ENCODE data around the gene ADAT1. TPM values are rescaled to one million over a fixed set of nuclear protein-coding genes. Genes with fewer than 3 reads are reported as not detected.

The ADAT1 gene, protein sequence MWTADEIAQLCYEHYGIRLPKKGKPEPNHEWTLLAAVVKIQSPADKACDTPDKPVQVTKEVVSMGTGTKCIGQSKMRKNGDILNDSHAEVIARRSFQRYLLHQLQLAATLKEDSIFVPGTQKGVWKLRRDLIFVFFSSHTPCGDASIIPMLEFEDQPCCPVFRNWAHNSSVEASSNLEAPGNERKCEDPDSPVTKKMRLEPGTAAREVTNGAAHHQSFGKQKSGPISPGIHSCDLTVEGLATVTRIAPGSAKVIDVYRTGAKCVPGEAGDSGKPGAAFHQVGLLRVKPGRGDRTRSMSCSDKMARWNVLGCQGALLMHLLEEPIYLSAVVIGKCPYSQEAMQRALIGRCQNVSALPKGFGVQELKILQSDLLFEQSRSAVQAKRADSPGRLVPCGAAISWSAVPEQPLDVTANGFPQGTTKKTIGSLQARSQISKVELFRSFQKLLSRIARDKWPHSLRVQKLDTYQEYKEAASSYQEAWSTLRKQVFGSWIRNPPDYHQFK
- total RNA-seq (2022) (48.7 and 60.2 TPM in 2 replicates), Bru-seq, nascent RNA (percentile 63 among the genes with signal in this experiment), BruChase-seq, experiment 1, labeled RNA remaining after a 6-hour chase (percentile 76 among the genes with signal in this experiment), BruChase-seq, experiment 2, labeled RNA remaining after a 2-hour chase (percentile 65 among the genes with signal in this experiment)
- long read RNA-seq, transcript ADAT1-201 (11 exons, 1,869 nt): major isoform, 19 of 48 reads
- long read RNA-seq, partial matches to known transcripts: 16 of 48 reads
- long read RNA-seq, other reads (novel, unspliced or antisense): 12 of 48 reads

DNA sequence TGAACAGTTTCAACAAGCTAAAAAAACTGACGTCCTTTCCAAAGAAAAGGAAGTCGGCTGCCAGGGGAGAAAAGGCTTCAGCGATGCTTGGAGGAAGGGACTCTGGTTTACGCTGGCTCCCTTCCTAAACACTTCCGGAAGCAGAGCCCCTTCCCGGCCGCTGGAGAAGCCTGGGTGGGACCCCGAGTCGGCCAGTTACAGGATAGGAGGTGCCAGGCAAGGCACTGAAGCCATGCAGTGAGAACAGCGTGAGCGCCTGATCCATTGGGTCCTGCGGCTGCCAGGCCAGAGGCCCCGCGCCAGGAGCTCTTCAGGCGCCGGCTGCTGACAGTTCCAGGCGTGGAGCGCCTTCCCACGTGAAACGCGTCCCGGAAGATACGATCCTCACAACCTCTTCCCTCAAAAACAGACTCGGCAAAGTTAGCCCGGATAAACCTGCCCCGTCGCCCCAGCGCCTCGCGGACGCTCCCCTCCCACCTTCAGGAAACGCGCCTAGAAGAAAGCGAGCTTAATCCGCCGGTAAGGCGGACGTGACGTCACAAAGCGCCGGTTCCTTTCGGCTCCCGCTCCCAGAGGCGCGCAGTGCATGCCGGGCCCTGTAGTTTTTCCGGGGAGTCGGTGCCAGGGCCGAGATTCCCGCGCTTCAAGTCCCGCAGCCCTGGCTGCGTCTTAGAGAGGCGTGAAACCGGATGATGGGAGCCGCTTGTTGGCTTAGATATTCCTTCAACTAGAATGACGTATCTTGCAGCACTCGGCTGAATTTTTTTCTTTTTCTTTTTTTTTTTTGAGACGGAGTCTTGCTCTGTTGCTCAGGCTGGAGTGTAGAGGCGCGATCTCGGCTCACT, at the start of gene ADAT1:
TSS of gene ADAT1 (minus strand) at position 521 of the 845 bp plus-strand sequence. CDS start 2,482 bp downstream, outside the sequence.
- Mint-ChIP-seq H3K4me1 (ENCODE audit: insufficient read depth, unreplicated experiment) (peaks cover 25% of the 10 kb centered on the region), H3K27ac (ENCODE audit: low read depth, unreplicated experiment) (peak within 1 kb of the TSS; percentile 72), H3K36me3 (ENCODE audit: insufficient read depth, unreplicated experiment) (peaks cover 59% of the 10 kb centered on the region), H3K9me3 (ENCODE audit: unreplicated experiment) (no peaks in the 10 kb centered on the region), H3K27me3 (ENCODE audit: insufficient read depth, unreplicated experiment) (no peaks in the 10 kb centered on the region), H3K4me3 (ENCODE audit: unreplicated experiment) (peak within 1 kb of the TSS; percentile 84)
- ChIA-PET CTCF (interaction anchor here (0.7 to 2.7 kb wide), 9 partner anchors 10 to 608 kb away, joined by 3 to 19 read pairs (median 3); partner anchors contain the start of genes GABARAPL2 and TMEM231), POLR2A (interaction anchor here (0.6 to 3.5 kb wide), 25 partner anchors 9 to 436 kb away, joined by 3 to 76 read pairs (median 5); partner anchors contain the start of genes CFDP1, GABARAPL2, KARS1 and TERF2IP)
- DNase-seq (ENCODE audit: unreplicated experiment): peak; percentile 98
- TSS peak; percentile 76 for BruUV-seq (replicated peaks)
- TF ChIP-seq, protein P1, sequence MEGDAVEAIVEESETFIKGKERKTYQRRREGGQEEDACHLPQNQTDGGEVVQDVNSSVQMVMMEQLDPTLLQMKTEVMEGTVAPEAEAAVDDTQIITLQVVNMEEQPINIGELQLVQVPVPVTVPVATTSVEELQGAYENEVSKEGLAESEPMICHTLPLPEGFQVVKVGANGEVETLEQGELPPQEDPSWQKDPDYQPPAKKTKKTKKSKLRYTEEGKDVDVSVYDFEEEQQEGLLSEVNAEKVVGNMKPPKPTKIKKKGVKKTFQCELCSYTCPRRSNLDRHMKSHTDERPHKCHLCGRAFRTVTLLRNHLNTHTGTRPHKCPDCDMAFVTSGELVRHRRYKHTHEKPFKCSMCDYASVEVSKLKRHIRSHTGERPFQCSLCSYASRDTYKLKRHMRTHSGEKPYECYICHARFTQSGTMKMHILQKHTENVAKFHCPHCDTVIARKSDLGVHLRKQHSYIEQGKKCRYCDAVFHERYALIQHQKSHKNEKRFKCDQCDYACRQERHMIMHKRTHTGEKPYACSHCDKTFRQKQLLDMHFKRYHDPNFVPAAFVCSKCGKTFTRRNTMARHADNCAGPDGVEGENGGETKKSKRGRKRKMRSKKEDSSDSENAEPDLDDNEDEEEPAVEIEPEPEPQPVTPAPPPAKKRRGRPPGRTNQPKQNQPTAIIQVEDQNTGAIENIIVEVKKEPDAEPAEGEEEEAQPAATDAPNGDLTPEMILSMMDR (IDR thresholded peaks at IDR 0.05; ENCODE audit: unreplicated experiment): no peak
- intact Hi-C loops (cut with micrococcal nuclease): loop anchor here (5.0 to 10.0 kb wide), 3 partner anchors 56 to 418 kb away; partner anchors contain the start of genes CTRB2 and GABARAPL2

DNA sequence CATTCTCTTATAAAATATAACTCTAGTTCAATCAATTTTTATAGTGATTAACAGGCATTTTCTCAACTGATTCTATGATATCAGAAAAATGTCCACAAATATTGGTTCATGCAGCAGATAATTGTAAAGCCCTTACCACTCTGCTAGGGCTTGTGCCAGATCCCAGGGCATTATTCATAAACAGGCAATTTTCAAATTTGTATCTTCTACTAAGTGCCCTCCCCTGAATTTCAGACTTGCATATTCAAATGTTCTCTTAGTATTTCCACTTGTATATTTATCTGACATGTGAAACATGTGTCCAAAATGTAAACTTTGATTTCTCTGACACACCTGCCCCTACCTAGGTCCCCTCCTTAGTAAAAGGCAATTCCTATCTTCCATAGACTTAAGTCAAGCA, 44.4 kb upstream of the ADAT1 start:
- TF ChIP-seq, protein P1 (IDR thresholded peaks at IDR 0.05; ENCODE audit: unreplicated experiment): no peak
- ChIA-PET POLR2A (no interaction called here), CTCF (no interaction called here)
- Mint-ChIP-seq H3K4me3 (ENCODE audit: unreplicated experiment) (no peak overlapping the region), H3K4me1 (ENCODE audit: insufficient read depth, unreplicated experiment) (no peaks in the 10 kb centered on the region), H3K36me3 (ENCODE audit: insufficient read depth, unreplicated experiment) (no peaks in the 10 kb centered on the region), H3K9me3 (ENCODE audit: unreplicated experiment) (no peaks in the 10 kb centered on the region), H3K27ac (ENCODE audit: low read depth, unreplicated experiment) (no peak overlapping the region), H3K27me3 (ENCODE audit: insufficient read depth, unreplicated experiment) (no peaks in the 10 kb centered on the region)
- BruUV-seq (replicated peaks): no TSS peak
- DNase-seq (ENCODE audit: unreplicated experiment): no peak
- intact Hi-C loops (cut with micrococcal nuclease): no loop called here

DNA sequence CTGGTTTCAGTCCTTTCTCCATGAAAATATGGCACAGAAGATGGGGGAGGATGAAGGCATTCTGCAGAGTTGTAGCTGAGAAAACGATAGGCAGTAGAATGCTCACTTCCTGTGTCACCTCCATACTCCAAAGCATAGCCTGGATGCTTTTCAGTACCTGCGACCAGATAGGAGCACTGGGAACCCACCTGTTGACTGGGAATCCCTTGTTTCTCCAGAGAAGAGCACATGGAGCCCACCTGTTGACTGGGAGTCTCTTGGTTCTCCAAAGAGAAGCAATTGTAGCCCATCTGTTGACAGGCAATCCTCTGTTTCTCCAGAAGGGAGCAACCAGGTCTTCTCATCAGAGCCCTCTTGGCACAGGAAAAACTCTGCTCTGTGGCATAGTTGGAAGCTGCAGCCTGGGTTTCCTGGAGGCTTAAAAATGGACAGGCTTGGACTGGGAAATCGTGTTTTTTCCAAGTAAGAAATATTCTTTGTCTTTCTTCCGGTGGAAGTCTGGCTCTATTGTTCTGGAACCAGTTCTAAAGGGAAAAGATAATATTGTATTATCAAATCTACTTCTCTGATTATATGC, 37.7 kb upstream of the ADAT1 start:
- CTCF ChIA-PET: no interaction called here

More for the DNA sequence above, 37.7 kb upstream of the ADAT1 start:
- peaks cover 40% of the 10 kb centered on the region for H3K36me3 Mint-ChIP-seq (ENCODE audit: insufficient read depth, unreplicated experiment)
- no peak overlapping the region for H3K27ac Mint-ChIP-seq (ENCODE audit: low read depth, unreplicated experiment)
- POLR2A ChIA-PET: interaction anchor here (3.4 kb wide), 1 partner anchor 12 kb away, joined by 16 read pairs; the partner anchor contains the start of genes KARS1 and TERF2IP
- TF ChIP-seq, protein P1 (IDR thresholded peaks at IDR 0.05; ENCODE audit: unreplicated experiment): no peak
- intact Hi-C loops (cut with micrococcal nuclease): no loop called here
- BruUV-seq (replicated peaks): no TSS peak
- no peak for DNase-seq (ENCODE audit: unreplicated experiment)
- peaks cover 8% of the 10 kb centered on the region for H3K4me1 Mint-ChIP-seq (ENCODE audit: insufficient read depth, unreplicated experiment)
- H3K4me3 Mint-ChIP-seq (ENCODE audit: unreplicated experiment): no peak overlapping the region
- H3K27me3 Mint-ChIP-seq (ENCODE audit: insufficient read depth, unreplicated experiment): no peaks in the 10 kb centered on the region
- no peaks in the 10 kb centered on the region for H3K9me3 Mint-ChIP-seq (ENCODE audit: unreplicated experiment)
